ENCODE measurements around the gene TBC1D3G. TPM values are rescaled to one million over a fixed set of nuclear protein-coding genes. Genes with fewer than 3 reads are reported as not detected.
"Not testable (repeated sequence)": the region's sequence is repeated elsewhere in the genome, so short reads cannot be mapped to it uniquely, and the experiment has no call there.

TBC1D3G gene
- total RNA-seq: not detected

DNA sequence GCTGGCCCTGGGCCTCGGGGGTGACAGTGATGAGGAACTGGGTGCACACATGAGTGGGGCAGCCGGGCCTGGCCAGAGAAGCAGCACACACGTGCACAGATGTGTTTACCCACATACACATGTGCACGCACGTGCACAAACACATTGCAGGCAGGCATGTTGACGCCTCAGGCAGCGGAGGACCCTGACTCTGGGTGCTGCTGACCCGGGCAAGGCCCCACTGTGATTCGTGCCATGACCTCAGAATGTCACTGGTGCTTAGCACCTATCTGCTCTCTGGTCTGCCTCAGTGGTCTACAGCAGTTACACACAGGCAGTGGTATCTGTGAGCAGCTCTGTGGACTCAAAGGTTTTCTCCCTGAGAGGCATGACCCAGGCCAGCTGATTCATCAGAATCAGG lies at the start of gene TBC1D3G:
Gene TBC1D3G (plus strand): TSS at position 301 of the 400 bp plus-strand sequence. CDS start 1,528 bp downstream, outside the sequence.
- DNase-seq (ENCODE audit: low spot score); ATAC-seq: not testable (repeated sequence)

DNA sequence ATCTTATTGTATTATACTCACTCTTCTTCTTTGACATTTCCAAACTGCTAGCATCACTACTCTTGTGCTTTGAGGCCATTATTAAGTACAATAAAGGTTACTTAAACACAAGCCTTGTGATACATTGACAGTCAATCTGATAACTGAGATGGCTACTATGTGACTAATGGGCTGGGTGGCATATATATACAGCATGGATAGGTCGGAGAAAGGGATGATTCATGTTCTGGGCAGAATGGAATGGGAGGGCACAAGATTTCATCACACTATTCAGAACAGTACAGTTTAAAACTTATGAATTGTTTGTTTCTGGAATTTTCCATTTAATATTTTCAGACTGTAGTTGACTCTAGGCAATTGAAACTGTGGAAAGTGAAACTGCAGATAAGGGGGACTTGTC lies 40.4 kb upstream of the TBC1D3G start:
- DNase-seq (ENCODE audit: low spot score); ATAC-seq: not testable (repeated sequence)

DNA sequence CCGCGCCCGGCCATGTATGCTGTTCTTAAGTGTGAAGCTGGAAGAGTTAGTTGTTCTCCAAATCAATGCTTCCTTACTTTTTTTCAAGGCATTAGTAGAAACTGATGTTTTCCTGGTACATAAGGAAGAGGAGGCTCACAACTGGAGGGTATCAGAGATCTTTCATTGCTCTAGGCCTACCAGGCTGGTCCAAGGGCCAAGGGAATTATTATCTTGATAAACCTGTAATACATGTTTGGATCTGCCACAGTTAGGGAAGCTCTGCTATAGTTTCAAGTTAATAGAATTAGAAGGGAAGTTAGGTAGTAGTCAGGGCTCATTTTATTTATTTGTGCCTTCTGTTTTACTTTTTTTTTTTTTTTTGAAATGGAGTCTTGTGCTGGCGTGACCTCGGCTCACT lies 39.5 kb upstream of the TBC1D3G start:
- not testable (repeated sequence) for DNase-seq (ENCODE audit: low spot score); ATAC-seq

DNA sequence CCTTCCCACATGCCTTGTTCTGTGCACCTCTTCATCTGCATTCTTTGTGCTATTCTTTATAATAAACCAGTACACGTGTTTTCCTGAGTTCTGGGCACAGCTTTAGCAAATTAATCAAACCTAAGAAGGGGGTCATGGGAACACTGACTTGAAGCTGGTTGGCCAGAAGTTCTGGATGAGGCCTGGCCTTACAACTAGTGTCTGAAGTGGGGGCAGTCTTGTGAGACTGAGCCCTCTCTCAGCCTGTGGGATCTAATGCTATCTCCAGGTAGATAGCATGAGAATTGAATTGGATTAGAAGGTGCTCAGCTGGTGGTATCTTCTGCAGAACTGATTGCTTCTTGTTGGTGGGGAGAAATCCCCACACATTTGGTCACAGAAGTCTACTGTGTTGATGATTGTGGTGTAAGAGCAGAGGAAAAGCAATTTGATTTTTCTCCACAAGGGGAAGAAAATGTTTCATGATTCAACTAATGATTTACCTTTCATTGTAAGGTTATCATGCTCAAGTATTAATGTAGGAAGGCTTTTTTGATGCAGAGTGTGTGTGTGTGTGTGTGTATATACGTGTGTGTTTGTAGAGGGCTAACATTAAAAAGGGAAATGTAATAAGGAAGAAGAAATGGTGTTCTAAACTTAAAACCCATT lies 33.6 kb upstream of the TBC1D3G start:
- ATAC-seq: peak; percentile 42

DNA sequence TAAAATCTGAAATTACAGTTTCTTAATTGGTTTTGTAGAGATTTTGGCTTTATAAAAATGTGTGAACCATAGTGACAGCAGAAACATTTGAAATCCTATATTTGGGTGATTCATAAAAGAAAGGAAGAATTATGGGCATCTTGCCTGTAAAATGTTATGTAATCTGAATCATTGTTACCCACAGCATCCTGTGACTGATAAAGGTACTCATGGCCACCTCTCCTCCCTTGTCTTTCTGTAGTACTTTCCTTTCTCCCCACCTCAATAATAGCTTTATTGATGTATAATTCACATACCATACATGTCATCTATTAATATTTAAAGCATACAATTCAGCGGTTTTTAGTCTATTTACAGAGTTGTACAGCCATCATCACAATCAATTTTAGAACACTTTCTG lies 28.5 kb upstream of the TBC1D3G start:
- ATAC-seq; DNase-seq (ENCODE audit: low spot score): not testable (repeated sequence)

More for the DNA sequence above, 33.6 kb upstream of the TBC1D3G start:
- not testable (repeated sequence) for DNase-seq (ENCODE audit: low spot score)

DNA sequence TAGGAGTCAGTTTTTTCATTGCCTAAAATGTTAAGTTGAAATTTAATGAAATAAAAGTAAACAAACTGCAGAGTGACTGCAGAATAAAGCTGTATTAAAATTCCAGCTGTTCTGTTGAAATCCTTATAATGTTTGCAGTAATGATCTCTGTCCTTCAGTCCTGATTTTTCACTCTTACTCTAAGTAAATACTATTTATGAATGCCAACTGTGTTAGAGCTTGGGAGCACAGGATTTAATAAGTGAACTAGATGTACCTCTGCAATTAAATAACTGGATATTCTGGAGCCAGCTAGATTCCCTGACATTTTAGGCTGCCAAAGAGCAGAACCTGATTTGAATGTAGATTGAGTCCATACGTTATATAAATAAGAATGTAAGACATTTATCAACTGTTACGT lies 7.9 kb upstream of the TBC1D3G start:
- ATAC-seq: peak; percentile 93

DNA sequence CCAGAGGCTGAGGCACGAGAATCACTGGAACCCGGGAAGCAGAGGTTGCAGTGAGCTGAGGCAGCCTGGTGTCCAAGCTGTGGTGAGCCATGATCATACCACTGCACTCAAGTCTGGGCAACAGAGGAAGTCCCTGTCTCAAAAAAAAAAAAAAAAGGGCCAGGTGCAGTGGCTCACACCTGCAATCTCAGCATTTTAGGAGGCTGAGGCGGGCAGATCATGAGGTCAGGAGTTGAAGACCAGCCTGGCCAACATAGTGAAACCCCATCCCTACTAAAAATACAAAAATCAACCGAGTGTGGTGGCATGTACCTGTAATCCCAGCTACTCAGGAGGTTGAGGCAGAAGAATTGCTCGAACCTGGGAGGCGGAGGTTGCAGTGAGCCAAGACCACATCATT lies 38.8 kb downstream of the TBC1D3G start:
- not testable (repeated sequence) for ATAC-seq

More for the DNA sequence above, 7.9 kb upstream of the TBC1D3G start:
- DNase-seq (ENCODE audit: low spot score): not testable (repeated sequence)

DNA sequence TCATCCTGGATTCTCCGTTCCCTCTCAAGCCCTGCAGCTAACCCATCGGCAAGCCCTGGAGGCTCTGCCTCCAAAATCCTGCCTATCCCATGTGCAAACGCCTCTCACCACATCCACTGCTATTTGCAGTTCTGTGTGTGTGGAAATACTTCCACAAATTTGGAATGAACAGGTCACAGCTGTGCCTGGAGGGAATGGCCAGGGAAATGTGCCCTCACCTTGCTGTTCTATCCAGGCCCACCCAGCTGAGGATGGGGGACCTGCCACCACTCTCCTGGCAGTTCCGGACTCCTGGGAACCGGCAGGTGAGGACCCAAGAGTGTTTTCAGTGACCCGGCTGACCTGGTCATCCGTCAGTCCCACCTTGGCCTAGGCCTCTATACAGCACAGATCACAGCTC lies 52.3 kb downstream of the TBC1D3G start:
- not testable (repeated sequence) for DNase-seq (ENCODE audit: low spot score)

More for the DNA sequence above, 38.8 kb downstream of the TBC1D3G start:
- DNase-seq (ENCODE audit: low spot score): not testable (repeated sequence)

More for the DNA sequence above, 52.3 kb downstream of the TBC1D3G start:
- not testable (repeated sequence) for ATAC-seq

Other genes with a start within 250 kb of the TBC1D3G start
- gene CCL3, start 233.7 kb upstream of the TBC1D3G start, total RNA-seq: 2.0 TPM
- 1.2 TPM for gene CCL4, start 220.1 kb upstream of the TBC1D3G start, total RNA-seq
- 5.7 TPM for gene TBC1D3B, start 147.2 kb upstream of the TBC1D3G start, total RNA-seq
- gene CCL3L1, start 127.1 kb upstream of the TBC1D3G start, total RNA-seq: 0.38 TPM
- gene CCL4L2, start 112.8 kb upstream of the TBC1D3G start, total RNA-seq: not detected
- gene TBC1D3I, start 59.3 kb upstream of the TBC1D3G start, total RNA-seq: 0.58 TPM
- gene TBC1D3H, start 64.6 kb downstream of the TBC1D3G start, total RNA-seq: not detected
- 10.7 TPM for gene ZNHIT3, start 162.8 kb downstream of the TBC1D3G start, total RNA-seq
- 22.2 TPM for gene MYO19, start 211.0 kb downstream of the TBC1D3G start, total RNA-seq
- gene PIGW, start 211.1 kb downstream of the TBC1D3G start, total RNA-seq: 3.3 TPM
- 30.1 TPM for gene GGNBP2, start 221.0 kb downstream of the TBC1D3G start, total RNA-seq